Measurements from ENCODE around the gene ATP2A3. TPM values are rescaled to one million over a fixed set of nuclear protein-coding genes. Genes with fewer than 3 reads are reported as not detected.

The ATP2A3 gene
- total RNA-seq, 6 experiments from 2014 or later, result 1.5 to 4.3 (median 2.3) TPM

DNA sequence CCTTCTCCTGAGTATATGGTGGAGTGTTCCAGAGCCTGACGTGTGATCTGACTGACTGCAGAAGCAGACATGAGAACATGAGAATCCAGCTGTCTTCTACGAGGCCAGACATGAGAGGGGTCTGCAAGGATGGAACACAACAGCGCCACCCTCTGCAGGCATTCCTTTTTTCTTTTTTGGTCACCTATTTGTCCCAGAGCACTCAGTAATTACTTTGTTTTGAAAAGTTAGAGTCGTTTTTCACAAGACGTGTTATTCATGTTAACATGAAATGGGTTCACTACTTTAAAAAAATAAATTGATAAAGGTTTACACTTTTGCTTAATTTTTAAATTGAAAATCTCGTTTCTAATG, 43.8 kb upstream of the ATP2A3 start:
- intact Hi-C loops (cut with DNase I), result loop anchor here in 1 of 2 donors (10.0 kb wide), 1 partner anchor 73 kb away; no protein-coding TSS in a partner anchor
- Histone ChIP-seq H3K27ac (no peak overlapping the region), H3K4me1 (peaks cover 0 to 14% (median 7%) of the 10 kb centered on the region in 4 donors), H3K4me3 (no peak overlapping the region), H3K36me3 (peaks cover 0 to 56% (median 31%) of the 10 kb centered on the region in 4 donors), H3K9me3 (no peaks in the 10 kb centered on the region), H3K27me3 (no peaks in the 10 kb centered on the region)
- 79% methylated on average over 6 of the region's 6 CpGs for WGBS (ENCODE audit: insufficient coverage, low coverage, low lambda C conversion rate, missing lambda C conversion rate)
- TF ChIP-seq, protein P1, sequence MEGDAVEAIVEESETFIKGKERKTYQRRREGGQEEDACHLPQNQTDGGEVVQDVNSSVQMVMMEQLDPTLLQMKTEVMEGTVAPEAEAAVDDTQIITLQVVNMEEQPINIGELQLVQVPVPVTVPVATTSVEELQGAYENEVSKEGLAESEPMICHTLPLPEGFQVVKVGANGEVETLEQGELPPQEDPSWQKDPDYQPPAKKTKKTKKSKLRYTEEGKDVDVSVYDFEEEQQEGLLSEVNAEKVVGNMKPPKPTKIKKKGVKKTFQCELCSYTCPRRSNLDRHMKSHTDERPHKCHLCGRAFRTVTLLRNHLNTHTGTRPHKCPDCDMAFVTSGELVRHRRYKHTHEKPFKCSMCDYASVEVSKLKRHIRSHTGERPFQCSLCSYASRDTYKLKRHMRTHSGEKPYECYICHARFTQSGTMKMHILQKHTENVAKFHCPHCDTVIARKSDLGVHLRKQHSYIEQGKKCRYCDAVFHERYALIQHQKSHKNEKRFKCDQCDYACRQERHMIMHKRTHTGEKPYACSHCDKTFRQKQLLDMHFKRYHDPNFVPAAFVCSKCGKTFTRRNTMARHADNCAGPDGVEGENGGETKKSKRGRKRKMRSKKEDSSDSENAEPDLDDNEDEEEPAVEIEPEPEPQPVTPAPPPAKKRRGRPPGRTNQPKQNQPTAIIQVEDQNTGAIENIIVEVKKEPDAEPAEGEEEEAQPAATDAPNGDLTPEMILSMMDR (IDR thresholded peaks at IDR 0.05), result no peak
- no peak for TF ChIP-seq POLR2A (IDR thresholded peaks at IDR 0.05)
- ATAC-seq, result no peak
- no peak for DNase-seq

DNA sequence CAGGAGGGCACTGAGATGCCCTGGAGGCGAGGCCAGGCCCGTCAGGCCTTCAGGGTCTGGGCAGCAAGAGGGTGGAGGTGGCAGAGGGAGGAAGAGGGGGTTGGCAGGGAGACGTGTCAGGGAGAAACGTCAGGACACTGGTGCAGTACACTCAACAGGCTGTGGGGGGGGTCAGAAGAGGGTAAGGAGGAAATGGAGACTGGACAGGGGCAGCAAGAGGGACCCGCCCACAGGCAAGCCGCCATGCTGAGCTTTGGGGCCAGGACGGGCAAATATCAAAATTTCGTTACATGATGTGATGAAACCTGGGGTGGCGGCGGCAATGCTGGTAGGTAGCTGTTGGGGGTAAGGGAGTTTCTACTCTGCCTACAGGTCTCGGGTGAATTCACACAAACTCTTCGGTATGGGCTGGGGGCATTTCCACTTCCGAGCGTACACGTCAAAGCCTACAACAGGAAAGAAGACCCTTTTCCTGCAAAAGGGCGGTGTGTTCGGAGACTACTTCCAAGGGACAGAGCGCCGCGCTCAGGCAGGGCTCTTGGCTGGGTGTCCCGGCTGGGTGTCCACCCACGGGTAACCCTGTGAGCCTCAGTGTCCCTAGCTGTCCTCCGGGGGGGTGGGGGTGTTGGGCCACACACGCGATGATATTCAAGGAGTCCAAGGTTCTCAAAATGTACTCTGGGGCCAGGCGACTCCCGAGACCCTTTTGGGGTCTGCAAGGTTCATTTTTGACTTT, 43.3 kb upstream of the ATP2A3 start:
- ATAC-seq, result no peak
- Histone ChIP-seq H3K36me3 (peaks cover 0 to 51% (median 29%) of the 10 kb centered on the region in 4 donors), H3K4me3 (no peak overlapping the region), H3K27ac (no peak overlapping the region), H3K9me3 (no peaks in the 10 kb centered on the region), H3K4me1 (peaks cover 0 to 14% (median 7%) of the 10 kb centered on the region in 4 donors), H3K27me3 (no peaks in the 10 kb centered on the region)
- DNase-seq, result no peak
- intact Hi-C loops (cut with DNase I), result loop anchor here in 1 of 2 donors (10.0 kb wide), 1 partner anchor 73 kb away; no protein-coding TSS in a partner anchor
- 87% methylated on average over 15 of the region's 27 CpGs for WGBS (ENCODE audit: insufficient coverage, low coverage, low lambda C conversion rate, missing lambda C conversion rate)
- TF ChIP-seq, protein P1 (IDR thresholded peaks at IDR 0.05), result no peak
- no peak for TF ChIP-seq POLR2A (IDR thresholded peaks at IDR 0.05)

DNA sequence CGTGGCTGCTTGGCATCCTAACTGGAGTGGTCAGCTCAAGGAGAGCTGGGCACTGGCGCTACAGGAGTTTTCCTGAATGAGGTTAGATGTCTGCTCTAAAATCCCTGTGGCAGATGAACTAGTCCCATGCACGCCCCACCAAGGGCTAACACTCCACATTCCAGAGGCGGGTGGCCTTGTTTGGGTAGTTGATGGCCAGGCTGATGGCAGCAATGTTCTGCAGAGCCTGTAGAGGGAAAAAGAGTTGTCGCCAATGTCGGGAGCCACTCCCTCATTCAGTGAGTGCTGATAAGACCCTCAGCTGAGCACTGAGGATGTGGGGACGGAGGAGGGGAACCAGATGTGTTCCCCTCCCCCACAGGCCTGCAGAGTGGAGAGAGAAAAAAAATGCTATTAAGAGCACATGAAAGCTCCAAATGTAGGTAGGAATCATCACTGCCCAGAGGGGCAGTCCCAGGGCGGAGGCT, 42.5 kb upstream of the ATP2A3 start:
- Histone ChIP-seq H3K27ac (no peak overlapping the region), H3K4me1 (peaks cover 0 to 14% (median 7%) of the 10 kb centered on the region in 4 donors), H3K4me3 (no peak overlapping the region), H3K27me3 (no peaks in the 10 kb centered on the region), H3K9me3 (no peaks in the 10 kb centered on the region), H3K36me3 (peaks cover 0 to 44% (median 28%) of the 10 kb centered on the region in 4 donors)
- TF ChIP-seq POLR2A (IDR thresholded peaks at IDR 0.05), result no peak
- TF ChIP-seq, protein P1 (IDR thresholded peaks at IDR 0.05), result no peak
- intact Hi-C loops (cut with DNase I), result loop anchor here in 1 of 2 donors (10.0 kb wide), 1 partner anchor 72 kb away; no protein-coding TSS in a partner anchor
- DNase-seq (no peak), ATAC-seq (no peak)
- 87% methylated on average over 6 of the region's 8 CpGs for WGBS (ENCODE audit: insufficient coverage, low coverage, low lambda C conversion rate, missing lambda C conversion rate)

DNA sequence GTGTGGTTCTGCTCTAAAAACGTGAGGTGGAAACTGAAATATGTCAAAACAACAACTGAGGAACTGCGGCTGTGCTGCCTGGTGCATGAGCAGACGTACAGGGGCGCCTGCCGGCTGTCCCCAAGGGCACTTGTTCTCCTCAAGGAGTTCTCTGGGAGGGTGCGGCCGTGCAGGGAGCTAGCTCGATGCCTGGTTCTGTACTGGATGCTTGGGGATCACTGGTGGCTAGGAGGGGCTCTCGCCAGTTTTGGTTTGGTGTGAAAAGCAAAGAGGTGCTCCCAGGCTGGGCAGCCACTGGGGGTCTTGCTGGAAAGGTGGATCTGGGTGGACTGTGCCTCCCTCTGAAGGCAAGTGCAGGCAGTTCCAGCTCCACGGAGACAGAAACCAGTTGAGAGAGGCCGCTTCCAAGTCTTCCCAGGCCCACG, 41.9 kb upstream of the ATP2A3 start:
- intact Hi-C loops (cut with DNase I), result loop anchor here in 1 of 2 donors (10.0 kb wide), 1 partner anchor 71 kb away; no protein-coding TSS in a partner anchor
- DNase-seq, result no peak
- TF ChIP-seq, protein P1 (IDR thresholded peaks at IDR 0.05), result no peak
- no peak for TF ChIP-seq POLR2A (IDR thresholded peaks at IDR 0.05)
- no peak overlapping the region for H3K27ac ChIP-seq
- no peak for ATAC-seq
- no peaks in the 10 kb centered on the region for H3K27me3 ChIP-seq
- H3K9me3 ChIP-seq, result no peaks in the 10 kb centered on the region
- WGBS (ENCODE audit: insufficient coverage, low coverage, low lambda C conversion rate, missing lambda C conversion rate), result 43% methylated on average over 1 of the region's 12 CpGs
- peaks cover 0 to 14% (median 7%) of the 10 kb centered on the region in 4 donors for H3K4me1 ChIP-seq
- no peak overlapping the region for H3K4me3 ChIP-seq
- H3K36me3 ChIP-seq, result peaks cover 0 to 42% (median 27%) of the 10 kb centered on the region in 4 donors
